AG04450 (cell line): ENCODE data around the gene MAP7. TPM values are rescaled to one million over a fixed set of nuclear protein-coding genes. Genes with fewer than 3 reads are reported as not detected.
A peak's percentile ranks its signal among the peaks of the same experiment; 100 is the strongest.

Source experiments
- CTCF ChIA-PET: fragments of 300-600, 350-600 bp; formaldehyde crosslinking; extraction: SDS; loops from one replicate; lab custom pipeline; 2022; ENCODE audit warnings: antibody characterized with exemption, inconsistent platforms; lab: Charles Lee
- POLR2A ChIA-PET: fragments of 350-600 bp; formaldehyde crosslinking; extraction: SDS; loops from one replicate; lab custom pipeline; 2021; ENCODE audit warnings: antibody characterized with exemption, inconsistent platforms; lab: Yijun Ruan, JAX
- DNase-seq: peaks from one replicate; pipeline ENCODE4 v3.0.0-alpha.2; 2011; ENCODE audit warnings: low read depth, low spot score
- H3K27ac ChIP-seq: one replicate; pipeline ENCODE4 v1.5.1; 2012; ENCODE audit warnings: low read depth, low read length, control low read depth
- H3K27me3 ChIP-seq: one replicate; pipeline ENCODE4 v1.6.0; 2012; ENCODE audit warnings: low read length; ENCODE audit not compliant: control insufficient read depth, insufficient read depth
- H3K4me3 ChIP-seq: 2 replicates; pipeline ENCODE4 v1.5.1; 2011; ENCODE audit warnings: mild to moderate bottlenecking, low read depth, low read length, control low read depth
- H3K9me3 ChIP-seq: 2 replicates; pipeline ENCODE4 v1.5.1; 2012; ENCODE audit warnings: low read length; ENCODE audit not compliant: control insufficient read depth, insufficient read depth
- CTCF ChIP-seq: IDR thresholded peaks from 2 replicates; pipeline ENCODE4 v1.5.1; 2011; ENCODE audit warnings: low read depth, low read length, control low read depth, inconsistent platforms
- polyA plus RNA-seq: library from polyadenylated mRNA; depleted of rRNA; stranded (reverse); fragments of >200 nt; gene quantifications from 2 replicates; pipeline ENCODE4 v1.2.3, GENCODE V29; 2011

MAP7 gene
- polyA plus RNA-seq, 1 experiment = 0.30 TPM

DNA sequence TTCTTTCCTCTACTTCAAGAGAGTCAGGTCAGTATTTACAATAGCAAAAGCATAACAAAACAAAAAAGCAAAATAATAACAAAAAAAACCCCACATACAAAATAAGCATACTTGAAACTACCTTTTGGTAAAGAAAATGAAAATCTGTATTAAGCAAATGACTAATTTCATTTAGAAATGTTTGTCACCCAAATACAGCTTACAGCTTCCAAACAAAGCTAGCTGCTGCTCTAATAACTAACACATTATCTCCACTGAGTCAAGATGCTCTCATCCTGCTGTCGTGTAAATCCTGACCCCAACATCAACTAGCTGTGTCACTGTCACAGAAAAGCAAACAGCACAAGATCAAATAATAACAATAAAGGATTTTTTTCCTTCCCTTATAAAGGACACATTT lies 21.7 kb downstream of the MAP7 start:
- H3K4me3 ChIP-seq = no peak overlapping the region
- ChIA-PET POLR2A (no interaction called here), CTCF (no interaction called here)
- no peak for DNase-seq
- H3K27ac ChIP-seq = no peak overlapping the region
- no peak for TF ChIP-seq CTCF
- peaks cover 6% of the 10 kb centered on the region for H3K27me3 ChIP-seq
- H3K9me3 ChIP-seq = no peaks in the 10 kb centered on the region

DNA sequence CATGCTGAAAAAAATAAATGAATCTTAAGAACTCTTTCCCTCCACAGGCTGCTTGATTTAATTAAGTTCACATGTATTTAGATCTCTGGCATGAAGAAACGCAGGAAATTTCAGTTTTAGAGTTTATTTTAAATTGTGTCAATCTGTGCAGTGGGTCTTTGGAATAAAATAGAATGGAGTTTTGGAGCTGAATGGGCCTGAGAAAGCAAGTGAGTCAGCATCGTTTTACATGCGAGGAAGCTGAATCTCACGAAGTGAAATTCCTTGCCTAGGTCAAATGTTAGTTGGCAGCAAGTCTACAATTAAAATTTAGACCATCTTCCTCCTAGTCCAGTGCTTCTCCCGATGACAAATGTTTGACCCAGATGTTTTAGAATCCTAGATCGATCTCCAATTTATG lies 22.4 kb downstream of the MAP7 start:
- peaks cover 6% of the 10 kb centered on the region for H3K27me3 ChIP-seq
- no peak for DNase-seq
- POLR2A ChIA-PET = no interaction called here
- TF ChIP-seq CTCF = no peak
- CTCF ChIA-PET = no interaction called here
- no peak overlapping the region for H3K4me3 ChIP-seq
- no peak overlapping the region for H3K27ac ChIP-seq
- no peaks in the 10 kb centered on the region for H3K9me3 ChIP-seq

- no peak for TF ChIP-seq CTCF
- ChIA-PET POLR2A (no interaction called here), CTCF (interaction anchor here (1.6 kb wide), 1 partner anchor 20 kb away, joined by 5 read pairs; no protein-coding TSS in a partner anchor)
- Histone ChIP-seq H3K4me3 (no peak overlapping the region), H3K9me3 (no peaks in the 10 kb centered on the region), H3K27me3 (peaks cover 7% of the 10 kb centered on the region), H3K27ac (no peak overlapping the region)
- no peak for DNase-seq
Observed at GRCh38 chr6:136526937-136527336, 23.3 kb downstream of the MAP7 start.

GRCh38 chr6:136526196-136526930 lies 23.9 kb downstream of the MAP7 start:
- Histone ChIP-seq H3K27ac (no peak overlapping the region), H3K4me3 (no peak overlapping the region), H3K9me3 (no peaks in the 10 kb centered on the region), H3K27me3 (peaks cover 7% of the 10 kb centered on the region)
- ChIA-PET CTCF (interaction anchor here (0.5 to 1.6 kb wide), 11 partner anchors 21 to 364 kb away, joined by 3 to 5 read pairs (median 3); no protein-coding TSS in a partner anchor), POLR2A (no interaction called here)
- DNase-seq = peak; percentile 41
- peak; percentile 67 for TF ChIP-seq CTCF

DNA sequence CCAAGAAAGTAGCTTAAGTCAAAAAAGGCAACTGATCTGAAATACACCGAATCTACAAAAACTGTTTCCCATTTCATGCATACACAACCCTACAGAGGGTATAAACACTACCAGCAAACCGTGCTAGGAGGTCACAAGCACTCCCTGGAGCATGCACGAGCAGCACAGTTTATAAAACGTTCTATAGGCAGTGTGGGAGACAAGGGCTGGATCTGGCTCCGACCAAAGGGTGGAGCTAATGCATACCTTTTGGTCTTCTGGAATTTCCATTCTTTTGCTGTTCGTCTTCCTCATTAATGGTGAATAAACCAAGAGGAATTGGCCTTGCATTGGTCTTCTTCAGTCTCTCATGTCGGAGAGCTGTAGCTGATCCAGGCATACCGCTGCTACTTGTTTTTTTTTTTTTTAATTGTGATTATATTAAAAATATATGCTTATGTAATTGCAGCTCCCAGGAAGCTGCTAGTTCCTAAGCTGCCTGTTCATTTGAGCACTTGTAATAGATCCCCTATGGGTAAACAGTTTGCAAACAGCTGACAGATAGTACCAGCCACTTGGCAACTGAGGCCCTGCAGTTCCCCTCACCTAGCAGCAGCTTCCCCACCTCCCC lies 24.5 kb downstream of the MAP7 start:
- POLR2A ChIA-PET = no interaction called here
- peaks cover 7% of the 10 kb centered on the region for H3K27me3 ChIP-seq

More for the DNA sequence above, 24.5 kb downstream of the MAP7 start:
- H3K27ac ChIP-seq = no peak overlapping the region
- no peak for TF ChIP-seq CTCF
- H3K4me3 ChIP-seq = no peak overlapping the region
- no peaks in the 10 kb centered on the region for H3K9me3 ChIP-seq
- CTCF ChIA-PET = interaction anchor here (0.5 to 1.6 kb wide), 11 partner anchors 22 to 364 kb away, joined by 3 to 5 read pairs (median 3); no protein-coding TSS in a partner anchor
- no peak for DNase-seq
